ENCODE measurements around the gene CALU.

Gene CALU

DNA sequence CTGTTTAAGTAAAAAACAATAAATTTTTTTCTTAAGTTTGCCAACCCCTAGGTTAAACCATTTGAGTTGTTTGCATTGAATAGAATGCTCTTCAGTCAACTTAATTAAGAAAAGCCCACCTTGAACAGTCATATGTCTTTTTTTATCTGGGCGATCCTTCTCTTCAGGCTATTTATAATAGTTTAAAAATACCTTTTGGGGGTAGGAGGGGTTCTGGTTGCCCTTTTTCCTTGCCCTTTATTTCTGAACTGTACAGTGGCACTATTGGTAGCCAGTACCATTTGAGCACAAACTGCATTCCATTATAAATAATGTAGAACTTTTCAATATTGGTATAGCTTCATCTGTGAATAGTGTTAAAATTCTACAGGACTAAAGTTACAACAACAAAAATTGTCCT is 13.1 kb downstream of the CALU start:
- H3K27ac Mint-ChIP-seq = no peak overlapping the region
- peaks cover 69% of the 10 kb centered on the region for H3K36me3 Mint-ChIP-seq (ENCODE audit: low read depth)
- H3K4me1 Mint-ChIP-seq = peaks cover 31% of the 10 kb centered on the region
- no peak overlapping the region for H3K4me3 Mint-ChIP-seq
- no peaks in the 10 kb centered on the region for H3K9me3 Mint-ChIP-seq
- TF ChIP-seq, protein P1, sequence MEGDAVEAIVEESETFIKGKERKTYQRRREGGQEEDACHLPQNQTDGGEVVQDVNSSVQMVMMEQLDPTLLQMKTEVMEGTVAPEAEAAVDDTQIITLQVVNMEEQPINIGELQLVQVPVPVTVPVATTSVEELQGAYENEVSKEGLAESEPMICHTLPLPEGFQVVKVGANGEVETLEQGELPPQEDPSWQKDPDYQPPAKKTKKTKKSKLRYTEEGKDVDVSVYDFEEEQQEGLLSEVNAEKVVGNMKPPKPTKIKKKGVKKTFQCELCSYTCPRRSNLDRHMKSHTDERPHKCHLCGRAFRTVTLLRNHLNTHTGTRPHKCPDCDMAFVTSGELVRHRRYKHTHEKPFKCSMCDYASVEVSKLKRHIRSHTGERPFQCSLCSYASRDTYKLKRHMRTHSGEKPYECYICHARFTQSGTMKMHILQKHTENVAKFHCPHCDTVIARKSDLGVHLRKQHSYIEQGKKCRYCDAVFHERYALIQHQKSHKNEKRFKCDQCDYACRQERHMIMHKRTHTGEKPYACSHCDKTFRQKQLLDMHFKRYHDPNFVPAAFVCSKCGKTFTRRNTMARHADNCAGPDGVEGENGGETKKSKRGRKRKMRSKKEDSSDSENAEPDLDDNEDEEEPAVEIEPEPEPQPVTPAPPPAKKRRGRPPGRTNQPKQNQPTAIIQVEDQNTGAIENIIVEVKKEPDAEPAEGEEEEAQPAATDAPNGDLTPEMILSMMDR (IDR thresholded peaks at IDR 0.05; ENCODE audit: unreplicated experiment in 3 of 3) = no peak
- H3K27me3 Mint-ChIP-seq (ENCODE audit: low read depth) = no peaks in the 10 kb centered on the region

DNA sequence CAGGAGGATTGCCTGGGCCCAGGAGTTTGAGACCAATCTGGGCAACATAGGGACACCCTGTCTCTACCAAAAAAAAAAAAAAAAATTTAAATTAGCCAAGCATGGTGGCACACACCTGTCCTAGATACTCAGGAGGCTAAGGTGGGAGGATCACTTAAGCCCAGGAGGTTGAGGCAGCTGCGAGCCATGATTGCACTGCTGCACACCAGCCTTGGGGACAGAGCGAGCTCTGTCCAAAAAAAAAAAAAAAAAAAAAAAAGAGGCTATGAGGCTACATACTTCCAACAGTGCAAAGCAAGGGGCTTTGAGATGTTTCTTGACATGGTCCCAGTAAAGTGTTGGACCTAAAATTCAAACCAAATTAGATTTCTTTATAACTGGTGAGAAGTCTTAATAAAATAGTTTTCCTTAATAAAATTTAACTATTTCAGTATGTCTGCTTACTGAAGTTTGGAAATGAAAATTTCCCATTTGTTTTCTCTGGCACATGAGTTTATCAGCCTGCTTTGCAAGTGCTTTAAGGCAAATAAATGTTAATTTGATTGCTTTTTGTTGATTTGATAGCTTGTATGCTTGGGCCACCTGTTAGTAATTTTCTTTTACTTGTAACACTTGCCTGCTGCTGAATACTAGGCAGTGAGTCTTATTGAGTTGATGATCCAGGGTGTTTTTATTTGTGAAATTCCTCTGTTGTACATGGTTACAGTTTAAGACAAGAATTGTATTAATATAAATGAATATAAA is 16.1 kb downstream of the CALU start:
- H3K36me3 Mint-ChIP-seq (ENCODE audit: low read depth) = peaks cover 65% of the 10 kb centered on the region
- peak overlapping the region; percentile 61 to 69 (median 61) for H3K27ac Mint-ChIP-seq
- no peaks in the 10 kb centered on the region for H3K27me3 Mint-ChIP-seq (ENCODE audit: low read depth)
- H3K4me1 Mint-ChIP-seq = peaks cover 34% of the 10 kb centered on the region
- TF ChIP-seq, protein P1 (IDR thresholded peaks at IDR 0.05; ENCODE audit: unreplicated experiment in 3 of 3) = no peak
- H3K9me3 Mint-ChIP-seq = no peaks in the 10 kb centered on the region
- peak overlapping the region in 1 of 3 experiments; percentile 41 for H3K4me3 Mint-ChIP-seq

GRCh38 chr7:128755819-128756476 is 16.8 kb downstream of the CALU start:
- Mint-ChIP-seq H3K4me1 (peaks cover 34% of the 10 kb centered on the region), H3K27me3 (ENCODE audit: low read depth) (no peaks in the 10 kb centered on the region), H3K9me3 (no peaks in the 10 kb centered on the region), H3K36me3 (ENCODE audit: low read depth) (peaks cover 64% of the 10 kb centered on the region), H3K4me3 (peak overlapping the region in 1 of 3 experiments; percentile 21), H3K27ac (peak overlapping the region; percentile 21 to 69 (median 61))
- TF ChIP-seq, protein P1 (IDR thresholded peaks at IDR 0.05; ENCODE audit: unreplicated experiment in 3 of 3) = no peak

DNA sequence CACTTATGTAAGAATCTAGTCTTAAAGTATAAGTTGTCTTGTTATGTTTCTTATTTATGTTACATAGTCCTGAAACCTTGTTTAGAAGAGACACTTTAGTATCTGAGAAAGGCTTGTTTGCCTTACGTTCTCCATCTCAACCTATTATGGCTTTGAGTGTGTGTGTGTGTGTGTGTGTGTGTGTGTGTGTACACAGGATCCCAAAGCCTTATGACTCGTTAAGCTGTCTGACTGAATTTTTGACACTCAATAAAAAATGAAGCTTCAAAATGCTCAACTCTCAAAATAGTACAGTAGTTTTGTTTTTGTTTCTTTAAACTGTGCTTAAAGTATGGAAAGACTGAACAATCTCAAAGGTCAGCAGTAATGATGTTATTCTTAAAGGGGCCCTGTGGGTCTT is 18.0 kb downstream of the CALU start:
- Mint-ChIP-seq H3K36me3 (ENCODE audit: low read depth) (peaks cover 76% of the 10 kb centered on the region), H3K4me3 (no peak overlapping the region), H3K27me3 (ENCODE audit: low read depth) (no peaks in the 10 kb centered on the region), H3K27ac (peak overlapping the region in 1 of 3 experiments; percentile 86), H3K9me3 (no peaks in the 10 kb centered on the region), H3K4me1 (peaks cover 34% of the 10 kb centered on the region)
- TF ChIP-seq, protein P1 (IDR thresholded peaks at IDR 0.05; ENCODE audit: unreplicated experiment in 3 of 3) = no peak

GRCh38 chr7:128758553-128758952 is 19.4 kb downstream of the CALU start:
- peaks cover 73% of the 10 kb centered on the region for H3K36me3 Mint-ChIP-seq (ENCODE audit: low read depth)

More at GRCh38 chr7:128758553-128758952, 19.4 kb downstream of the CALU start:
- Mint-ChIP-seq H3K27ac (no peak overlapping the region), H3K27me3 (ENCODE audit: low read depth) (no peaks in the 10 kb centered on the region), H3K4me3 (no peak overlapping the region), H3K9me3 (no peaks in the 10 kb centered on the region), H3K4me1 (peaks cover 29% of the 10 kb centered on the region)
- TF ChIP-seq, protein P1 (IDR thresholded peaks at IDR 0.05; ENCODE audit: unreplicated experiment in 3 of 3) = no peak

Measured in nephron (organoid).